Neuronal stem cell (in vitro differentiated cells): ENCODE results near the gene DAND5.
"Not testable (repeated sequence)": the region's sequence is repeated elsewhere in the genome, so short reads cannot be mapped to it uniquely, and the experiment has no call there.

ENCODE experiments used
- DNase-seq: peaks from one replicate; pipeline ENCODE4 v3.0.0-alpha.2; 2013; ENCODE audit warnings: low spot score
- H2AFZ ChIP-seq: one replicate; pipeline ENCODE4 v1.6.1; 2013; ENCODE audit warnings: mild to moderate bottlenecking, low read length, inconsistent platforms
- H2AK5ac ChIP-seq: 2 replicates; pipeline ENCODE4 v1.6.1; 2013; ENCODE audit warnings: low read depth, mild to moderate bottlenecking, inconsistent platforms, low read length, moderate library complexity, mixed read lengths
- H2BK120ac ChIP-seq: 2 replicates; pipeline ENCODE4 v1.6.1; 2013; ENCODE audit warnings: low read depth, mild to moderate bottlenecking, inconsistent platforms, low read length, moderate library complexity, mixed read lengths
- H2BK12ac ChIP-seq: one replicate; pipeline ENCODE4 v1.6.1; 2013; ENCODE audit warnings: low read length, inconsistent platforms
- H2BK15ac ChIP-seq: 2 replicates; pipeline ENCODE4 v1.6.1; 2013; ENCODE audit warnings: mild to moderate bottlenecking, low read length, inconsistent platforms, mixed read lengths
- H2BK5ac ChIP-seq: one replicate; pipeline ENCODE4 v1.6.1; 2013; ENCODE audit warnings: inconsistent platforms, mild to moderate bottlenecking, low read length, moderate library complexity
- H3K14ac ChIP-seq: one replicate; pipeline ENCODE4 v1.6.1; 2013; ENCODE audit warnings: low read length, inconsistent platforms
- H3K18ac ChIP-seq: 2 replicates; pipeline ENCODE4 v1.6.1; 2013; ENCODE audit warnings: low read length, inconsistent platforms
- H3K23ac ChIP-seq: 2 replicates; pipeline ENCODE4 v1.6.1; 2013; ENCODE audit warnings: low read depth, mild to moderate bottlenecking, mixed read lengths, low read length, inconsistent platforms; ENCODE audit not compliant: poor library complexity
- H3K27ac ChIP-seq: replicated peaks from 3 replicates; pipeline ENCODE4 v1.5.1; 2013; ENCODE audit warnings: low read length, inconsistent platforms
- H3K27me3 ChIP-seq, 3 experiments: 2 replicates each; pipeline ENCODE4 v1.6.1; 2013; ENCODE audit warnings: low read length in 3 of 3, mild to moderate bottlenecking in 2 of 3, inconsistent platforms in 1 of 3, low read depth in 1 of 3, mixed read lengths in 1 of 3, moderate library complexity in 1 of 3; ENCODE audit not compliant: control insufficient read depth in 3 of 3, insufficient read depth in 3 of 3
- H3K36me3 ChIP-seq, 2 donors: replicated peaks in 1 of 2; 2 replicates each; pipeline ENCODE4 v1.6.1; 2013; ENCODE audit warnings: low read length in 2 of 2; ENCODE audit not compliant: control insufficient read depth in 2 of 2, insufficient read depth in 2 of 2
- H3K4ac ChIP-seq: 2 replicates; pipeline ENCODE4 v1.6.1; 2013; ENCODE audit warnings: inconsistent platforms, mild to moderate bottlenecking, low read length, moderate library complexity
- H3K4me1 ChIP-seq, 2 donors: 1 replicate in 1 of 2; 2 replicates in 1 of 2; pipeline ENCODE4 v1.6.1; 2013; ENCODE audit warnings: low read length in 2 of 2, low read depth in 1 of 2; ENCODE audit not compliant: control insufficient read depth in 2 of 2, insufficient read depth in 1 of 2
- H3K4me2 ChIP-seq: one replicate; pipeline ENCODE4 v1.6.1; 2013; ENCODE audit warnings: mild to moderate bottlenecking, low read length, inconsistent platforms; ENCODE audit not compliant: insufficient read depth, poor library complexity, severe bottlenecking
- H3K4me3 ChIP-seq, 2 donors: 2 replicates each; pipeline ENCODE4 v1.5.1; 2013; ENCODE audit warnings: low read length in 2 of 2, mild to moderate bottlenecking in 2 of 2, inconsistent platforms in 1 of 2, moderate library complexity in 1 of 2
- H3K79me1 ChIP-seq: one replicate; pipeline ENCODE4 v1.6.1; 2013; ENCODE audit warnings: low read depth, mild to moderate bottlenecking, inconsistent platforms, low read length, moderate library complexity
- H3K9ac ChIP-seq: one replicate; pipeline ENCODE4 v1.6.1; 2013; ENCODE audit warnings: mild to moderate bottlenecking, low read depth, low read length, inconsistent platforms; ENCODE audit not compliant: poor library complexity
- H3K9me3 ChIP-seq, 2 donors: replicated peaks in 1 of 2; 2 replicates each; pipeline versions ENCODE3 to v1.6.1; 2013; ENCODE audit warnings: low read length in 2 of 2, mild to moderate bottlenecking in 2 of 2, inconsistent platforms in 1 of 2, low read depth in 1 of 2, mixed read lengths in 1 of 2, moderate library complexity in 1 of 2; ENCODE audit not compliant: control insufficient read depth in 2 of 2, insufficient read depth in 1 of 2
- H4K8ac ChIP-seq: one replicate; pipeline ENCODE4 v1.6.1; 2013; ENCODE audit warnings: low read depth, mild to moderate bottlenecking, inconsistent platforms, low read length, moderate library complexity
- H4K91ac ChIP-seq: one replicate; pipeline ENCODE4 v1.6.1; 2013; ENCODE audit warnings: low read length, low read depth, mild to moderate bottlenecking, inconsistent platforms; ENCODE audit not compliant: poor library complexity
- WGBS, 2 donors: extraction: QIAGEN DNeasy Blood & Tissue Kit; methylation state at CpG; one replicate each; pipeline ENCODE4 v1.1.7; 2013; ENCODE audit warnings: missing lambda C conversion rate in 2 of 2, mixed read lengths in 1 of 2; ENCODE audit not compliant: insufficient read length in 2 of 2, insufficient replicate concordance in 1 of 2; ENCODE audit errors: extremely low coverage in 2 of 2; 5-methylcytosine and 5-hydroxymethylcytosine counted together

DAND5 gene

GRCh38 chr19:12976109-12976508, 6.7 kb downstream of the DAND5 start:
- not testable (repeated sequence) for H3K23ac ChIP-seq, H3K9ac ChIP-seq, H2BK12ac ChIP-seq, DNase-seq, H2BK120ac ChIP-seq, H4K8ac ChIP-seq, H2AK5ac ChIP-seq, H3K4me3 ChIP-seq, H3K9me3 ChIP-seq, H3K14ac ChIP-seq, H3K4ac ChIP-seq, H3K4me1 ChIP-seq, H4K91ac ChIP-seq, H3K79me1 ChIP-seq, H2BK15ac ChIP-seq, H3K36me3 ChIP-seq, H3K27ac ChIP-seq, H3K18ac ChIP-seq, H2AFZ ChIP-seq, H3K4me2 ChIP-seq
- H3K27me3 ChIP-seq = peaks cover 0 to 33% (median 0%) of the 10 kb centered on the region in 3 experiments
- no CpG with 5 or more reads among the region's 7 CpGs for WGBS, 2 donors
- H2BK5ac ChIP-seq = peak overlapping the region; percentile 53

- H3K79me1 ChIP-seq = no peaks in the 10 kb centered on the region
- no peak overlapping the region for H3K23ac ChIP-seq
Measured at GRCh38 chr19:12979974-12980373, 10.6 kb downstream of the DAND5 start.

GRCh38 chr19:12982648-12983047, 13.3 kb downstream of the DAND5 start:
- DNase-seq = no peak
- H3K27ac ChIP-seq = no peak overlapping the region
- peak overlapping the region; percentile 88 for H2AK5ac ChIP-seq
- H2BK15ac ChIP-seq = no peak overlapping the region
- H3K4me1 ChIP-seq = peaks cover 3 to 15% of the 10 kb centered on the region in 2 donors
- H4K8ac ChIP-seq = no peak overlapping the region
- H3K9ac ChIP-seq = no peak overlapping the region
- no peak overlapping the region for H2BK12ac ChIP-seq
- H3K4me3 ChIP-seq = no peak overlapping the region
- H3K27me3 ChIP-seq = peaks cover 0 to 58% (median 41%) of the 10 kb centered on the region in 3 experiments
- no peak overlapping the region for H4K91ac ChIP-seq
- no peak overlapping the region for H3K14ac ChIP-seq
- H3K36me3 ChIP-seq = no peaks in the 10 kb centered on the region
- no peak overlapping the region for H2BK120ac ChIP-seq
- no peaks in the 10 kb centered on the region for H3K79me1 ChIP-seq
- no peak overlapping the region for H3K4me2 ChIP-seq
- peaks cover 0 to 7% of the 10 kb centered on the region in 2 donors for H3K9me3 ChIP-seq
- H2BK5ac ChIP-seq = no peak overlapping the region
- H3K23ac ChIP-seq = no peak overlapping the region
- no CpG with 5 or more reads among the region's 6 CpGs for WGBS, 2 donors
- H3K4ac ChIP-seq = no peak overlapping the region
- H2AFZ ChIP-seq = no peak overlapping the region
- H3K18ac ChIP-seq = no peak overlapping the region

More at GRCh38 chr19:12979974-12980373, 10.6 kb downstream of the DAND5 start:
- Histone ChIP-seq H3K14ac (no peak overlapping the region), H3K27ac (no peak overlapping the region), H3K4ac (no peak overlapping the region), H2AFZ (no peak overlapping the region), H2BK12ac (no peak overlapping the region), H3K4me1 (peaks cover 3 to 6% of the 10 kb centered on the region in 2 donors), H3K4me2 (no peak overlapping the region), H4K91ac (no peak overlapping the region), H3K9ac (no peak overlapping the region), H2AK5ac (no peak overlapping the region), H2BK15ac (no peak overlapping the region), H2BK5ac (no peak overlapping the region), H4K8ac (no peak overlapping the region), H2BK120ac (no peak overlapping the region), H3K18ac (no peak overlapping the region), H3K4me3 (no peak overlapping the region), H3K27me3 (peaks cover 0 to 45% (median 21%) of the 10 kb centered on the region in 3 experiments), H3K36me3 (no peaks in the 10 kb centered on the region), H3K9me3 (peaks cover 0 to 5% of the 10 kb centered on the region in 2 donors)
- WGBS, 2 donors = no CpG with 5 or more reads among the region's 3 CpGs
- DNase-seq = no peak

- H3K27me3 ChIP-seq = peaks cover 0 to 63% (median 43%) of the 10 kb centered on the region in 3 experiments
- no peak overlapping the region for H2BK12ac ChIP-seq
- no peak overlapping the region for H4K91ac ChIP-seq
- H3K4me2 ChIP-seq = peak overlapping the region; percentile 45
- no peak overlapping the region for H2BK120ac ChIP-seq
- H3K4me3 ChIP-seq = no peak overlapping the region
- no peak overlapping the region for H3K4ac ChIP-seq
- H3K18ac ChIP-seq = peak overlapping the region; percentile 38
- WGBS, 2 donors = no CpG with 5 or more reads among the region's 10 CpGs
- H3K36me3 ChIP-seq = no peaks in the 10 kb centered on the region
- no peak overlapping the region for H3K9ac ChIP-seq
- peak overlapping the region; percentile 63 for H2AFZ ChIP-seq
- H2AK5ac ChIP-seq = peak overlapping the region; percentile 88
- no peak overlapping the region for H3K23ac ChIP-seq
- H3K9me3 ChIP-seq = peaks cover 0 to 7% of the 10 kb centered on the region in 2 donors
- no peak overlapping the region for H4K8ac ChIP-seq
- H2BK5ac ChIP-seq = no peak overlapping the region
- no peak for DNase-seq
- H2BK15ac ChIP-seq = no peak overlapping the region
- H3K79me1 ChIP-seq = no peaks in the 10 kb centered on the region
- H3K27ac ChIP-seq = no peak overlapping the region
- H3K4me1 ChIP-seq = peaks cover 3 to 15% of the 10 kb centered on the region in 2 donors
- H3K14ac ChIP-seq = no peak overlapping the region
Measured at GRCh38 chr19:12983091-12983490, 13.7 kb downstream of the DAND5 start.
